Lower lobe of right lung (tissue), 2 donors: ENCODE measurements around the gene RANBP3L. TPM values are rescaled to one million over a fixed set of nuclear protein-coding genes. Genes with fewer than 3 reads are reported as not detected.
"Not testable (repeated sequence)": the region's sequence is repeated elsewhere in the genome, so short reads cannot be mapped to it uniquely, and the experiment has no call there.

Experiments used
- ATAC-seq, 2 donors: fragments of 200-7000 bp; cut with Tn5 transposase; one replicate each; pipeline ENCODE4 v1.9.1; 2020 to 2022; ENCODE audit warnings: mild to moderate bottlenecking in 2 of 2, moderate library complexity in 2 of 2
- DNase-seq: peaks from one replicate; pipeline ENCODE4 v3.0.0-alpha.2; 2020
- H3K27ac ChIP-seq: fragments of 200-600 bp; one replicate; pipeline ENCODE4 v1.8.0; 2022
- H3K27me3 ChIP-seq: fragments of 200-600 bp; one replicate; pipeline ENCODE4 v1.8.0; 2022; ENCODE audit warnings: low read depth
- H3K36me3 ChIP-seq: fragments of 200-600 bp; one replicate; pipeline ENCODE4 v1.8.0; 2022; ENCODE audit warnings: mild to moderate bottlenecking
- H3K4me1 ChIP-seq: fragments of 200-600 bp; one replicate; pipeline ENCODE4 v1.8.0; 2022
- H3K4me3 ChIP-seq: fragments of 200-600 bp; one replicate; pipeline ENCODE4 v1.8.0; 2022; ENCODE audit warnings: mild to moderate bottlenecking
- H3K9me3 ChIP-seq: fragments of 200-600 bp; one replicate; pipeline ENCODE4 v1.8.0; 2022
- intact Hi-C: fragments of 100-400 bp; cut with DNase I; formaldehyde crosslinking; loops from one replicate; pipeline ENCODE4 v1.11.0; 2022
- total RNA-seq: library from RNA; stranded (reverse); fragmentation: NEBNext Ultra II Directional; extraction: Animal tissue kit (Norgen Biotek cat#: 25700); gene quantifications from one replicate; pipeline ENCODE4 v1.2.1, GENCODE V29; 2021
- TF ChIP-seq, protein P1 (sequence below): fragments of 200-600 bp; IDR thresholded peaks from one replicate; pipeline ENCODE4 v1.8.0; 2022; ENCODE audit warnings: antibody characterized with exemption, mild to moderate bottlenecking
- donor health status: DM: no; HTN: yes; CAD: no; lungs with severe emphysema.

The RANBP3L gene
- total RNA-seq, 1 donor from 2014 or later: 2.8 TPM

DNA sequence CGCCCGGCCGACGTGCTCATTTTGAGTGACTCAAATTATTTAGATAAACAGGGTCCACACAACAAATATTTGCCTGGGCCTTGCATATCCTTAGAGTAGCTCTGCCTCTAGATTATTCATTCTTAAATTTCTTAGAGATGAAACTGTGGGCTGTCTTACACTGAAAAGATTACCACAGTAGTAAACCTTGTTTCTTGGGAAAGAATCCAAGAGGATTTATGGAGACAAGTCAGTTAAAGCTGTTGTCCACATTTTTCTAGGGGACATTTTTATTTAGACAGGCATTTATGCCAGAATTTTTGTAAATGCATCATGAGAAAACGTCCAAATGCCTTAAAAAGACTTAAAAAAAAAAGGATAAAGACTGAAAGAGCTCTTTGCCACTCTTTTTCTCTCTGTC lies 32.6 kb upstream of the RANBP3L start:
- DNase-seq (no peak), ATAC-seq (no peak)
- no peak overlapping the region for H3K4me3 ChIP-seq
- no peaks in the 10 kb centered on the region for H3K36me3 ChIP-seq
- H3K4me1 ChIP-seq: no peaks in the 10 kb centered on the region
- H3K9me3 ChIP-seq: no peaks in the 10 kb centered on the region
- TF ChIP-seq, protein P1, sequence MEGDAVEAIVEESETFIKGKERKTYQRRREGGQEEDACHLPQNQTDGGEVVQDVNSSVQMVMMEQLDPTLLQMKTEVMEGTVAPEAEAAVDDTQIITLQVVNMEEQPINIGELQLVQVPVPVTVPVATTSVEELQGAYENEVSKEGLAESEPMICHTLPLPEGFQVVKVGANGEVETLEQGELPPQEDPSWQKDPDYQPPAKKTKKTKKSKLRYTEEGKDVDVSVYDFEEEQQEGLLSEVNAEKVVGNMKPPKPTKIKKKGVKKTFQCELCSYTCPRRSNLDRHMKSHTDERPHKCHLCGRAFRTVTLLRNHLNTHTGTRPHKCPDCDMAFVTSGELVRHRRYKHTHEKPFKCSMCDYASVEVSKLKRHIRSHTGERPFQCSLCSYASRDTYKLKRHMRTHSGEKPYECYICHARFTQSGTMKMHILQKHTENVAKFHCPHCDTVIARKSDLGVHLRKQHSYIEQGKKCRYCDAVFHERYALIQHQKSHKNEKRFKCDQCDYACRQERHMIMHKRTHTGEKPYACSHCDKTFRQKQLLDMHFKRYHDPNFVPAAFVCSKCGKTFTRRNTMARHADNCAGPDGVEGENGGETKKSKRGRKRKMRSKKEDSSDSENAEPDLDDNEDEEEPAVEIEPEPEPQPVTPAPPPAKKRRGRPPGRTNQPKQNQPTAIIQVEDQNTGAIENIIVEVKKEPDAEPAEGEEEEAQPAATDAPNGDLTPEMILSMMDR: no peak
- intact Hi-C loops: no loop called here
- H3K27ac ChIP-seq: no peak overlapping the region
- no peaks in the 10 kb centered on the region for H3K27me3 ChIP-seq

DNA sequence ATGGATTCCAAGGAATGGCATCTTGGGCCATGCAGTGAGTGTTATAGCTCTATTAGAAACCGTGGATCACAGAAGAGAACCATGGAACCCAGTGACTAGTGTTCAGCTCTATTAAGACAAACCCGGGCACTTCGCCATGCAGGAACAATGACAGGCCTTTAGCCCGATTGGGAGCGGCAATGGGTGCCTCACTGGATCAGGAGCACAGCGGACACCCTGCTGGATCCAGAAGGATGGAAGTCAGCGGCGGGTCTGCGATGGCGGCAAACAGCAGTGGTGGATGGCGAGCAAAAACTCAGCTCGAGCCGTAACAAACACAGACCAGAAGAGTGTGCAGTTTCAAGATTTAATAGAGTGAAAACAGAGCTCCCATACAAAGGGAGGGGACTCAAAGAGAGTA lies 31.0 kb upstream of the RANBP3L start:
- DNase-seq: peak; percentile 30
- H3K36me3 ChIP-seq, H3K9me3 ChIP-seq, H3K27me3 ChIP-seq, ATAC-seq, intact Hi-C loops, H3K4me3 ChIP-seq, H3K27ac ChIP-seq, H3K4me1 ChIP-seq: not testable (repeated sequence)

GRCh38 chr5:36325196-36325595 lies 23.5 kb upstream of the RANBP3L start:
- intact Hi-C loops: loop anchor here (5.0 kb wide), 1 partner anchor 177 kb away; no protein-coding TSS in a partner anchor
- ATAC-seq (no peak), DNase-seq (no peak)
- H3K4me3 ChIP-seq: no peak overlapping the region
- no peaks in the 10 kb centered on the region for H3K4me1 ChIP-seq
- H3K27me3 ChIP-seq: no peaks in the 10 kb centered on the region
- H3K36me3 ChIP-seq: no peaks in the 10 kb centered on the region
- no peaks in the 10 kb centered on the region for H3K9me3 ChIP-seq
- no peak overlapping the region for H3K27ac ChIP-seq
- TF ChIP-seq, protein P1: no peak

DNA sequence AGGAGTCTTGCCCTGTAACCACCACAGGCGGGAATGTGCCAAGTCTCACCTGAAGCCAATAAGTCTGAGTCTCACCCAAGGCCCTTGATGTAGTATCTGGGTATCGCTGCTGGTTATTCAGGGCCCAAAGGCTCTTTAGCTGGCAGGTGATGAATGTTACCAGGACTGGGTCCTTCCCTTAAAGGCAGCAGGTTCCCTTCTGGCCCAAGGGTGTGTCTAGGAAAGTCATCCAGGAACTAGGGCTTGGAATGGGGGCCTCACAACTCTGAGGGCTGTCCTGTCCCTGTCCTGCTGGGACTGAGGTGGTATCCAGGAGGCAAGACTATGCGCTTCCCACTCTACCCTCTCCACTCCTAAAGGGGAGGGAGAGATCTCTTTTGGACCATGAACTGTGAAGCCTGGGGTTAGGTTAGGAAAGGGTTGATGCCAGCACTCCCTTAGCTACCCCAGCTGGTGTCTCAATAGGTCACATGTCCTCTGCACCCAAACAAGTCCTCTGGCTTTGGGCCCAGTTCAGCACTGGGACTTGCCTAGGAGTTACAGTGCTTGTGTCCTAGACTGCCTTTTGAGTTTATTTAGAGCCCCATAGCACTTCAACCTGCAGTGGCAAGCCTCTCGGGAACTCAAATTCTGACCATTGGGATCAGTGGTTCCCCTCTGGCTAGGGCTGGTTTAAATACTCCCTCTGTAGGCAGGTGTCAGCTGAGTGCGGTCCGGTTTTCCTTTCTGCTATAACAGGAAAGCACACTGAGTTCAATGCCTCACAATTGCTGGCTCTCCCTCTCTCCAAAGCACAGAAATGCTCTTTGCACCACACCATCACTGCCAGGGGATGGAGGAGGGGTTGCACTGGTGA lies 22.5 kb upstream of the RANBP3L start:
- intact Hi-C loops: no loop called here
- Histone ChIP-seq H3K9me3 (no peaks in the 10 kb centered on the region), H3K4me1 (no peaks in the 10 kb centered on the region), H3K27ac (no peak overlapping the region), H3K27me3 (no peaks in the 10 kb centered on the region), H3K4me3 (no peak overlapping the region), H3K36me3 (no peaks in the 10 kb centered on the region)
- ATAC-seq (peak; percentile 57 to 58), DNase-seq (peak; percentile 44)
- TF ChIP-seq, protein P1: no peak

- H3K4me1 ChIP-seq: no peaks in the 10 kb centered on the region
- no peaks in the 10 kb centered on the region for H3K27me3 ChIP-seq
- TF ChIP-seq, protein P1: no peak
- no peak for DNase-seq
- no peak for ATAC-seq
- H3K9me3 ChIP-seq: no peaks in the 10 kb centered on the region
- H3K36me3 ChIP-seq: no peaks in the 10 kb centered on the region
- intact Hi-C loops: no loop called here
- H3K27ac ChIP-seq: no peak overlapping the region
- no peak overlapping the region for H3K4me3 ChIP-seq
Measured at GRCh38 chr5:36312953-36313672, 11.4 kb upstream of the RANBP3L start.

GRCh38 chr5:36311956-36312355 lies 10.3 kb upstream of the RANBP3L start:
- H3K27ac ChIP-seq: no peak overlapping the region
- ATAC-seq (peak; percentile 37 to 51), DNase-seq (no peak)
- no peaks in the 10 kb centered on the region for H3K27me3 ChIP-seq
- intact Hi-C loops: no loop called here
- H3K4me1 ChIP-seq: no peaks in the 10 kb centered on the region
- H3K9me3 ChIP-seq: no peaks in the 10 kb centered on the region
- no peak overlapping the region for H3K4me3 ChIP-seq
- TF ChIP-seq, protein P1: no peak
- no peaks in the 10 kb centered on the region for H3K36me3 ChIP-seq
